Measurements from ENCODE around the gene FOXF1.

GRCh38 chr16:86508028-86508946, 2.0 kb upstream of the FOXF1 start:
- peak in 2 of 3 donors; percentile 13 to 62 for TF ChIP-seq POLR2AphosphoS5 (IDR thresholded peaks at IDR 0.05)
- TF ChIP-seq, protein P1, sequence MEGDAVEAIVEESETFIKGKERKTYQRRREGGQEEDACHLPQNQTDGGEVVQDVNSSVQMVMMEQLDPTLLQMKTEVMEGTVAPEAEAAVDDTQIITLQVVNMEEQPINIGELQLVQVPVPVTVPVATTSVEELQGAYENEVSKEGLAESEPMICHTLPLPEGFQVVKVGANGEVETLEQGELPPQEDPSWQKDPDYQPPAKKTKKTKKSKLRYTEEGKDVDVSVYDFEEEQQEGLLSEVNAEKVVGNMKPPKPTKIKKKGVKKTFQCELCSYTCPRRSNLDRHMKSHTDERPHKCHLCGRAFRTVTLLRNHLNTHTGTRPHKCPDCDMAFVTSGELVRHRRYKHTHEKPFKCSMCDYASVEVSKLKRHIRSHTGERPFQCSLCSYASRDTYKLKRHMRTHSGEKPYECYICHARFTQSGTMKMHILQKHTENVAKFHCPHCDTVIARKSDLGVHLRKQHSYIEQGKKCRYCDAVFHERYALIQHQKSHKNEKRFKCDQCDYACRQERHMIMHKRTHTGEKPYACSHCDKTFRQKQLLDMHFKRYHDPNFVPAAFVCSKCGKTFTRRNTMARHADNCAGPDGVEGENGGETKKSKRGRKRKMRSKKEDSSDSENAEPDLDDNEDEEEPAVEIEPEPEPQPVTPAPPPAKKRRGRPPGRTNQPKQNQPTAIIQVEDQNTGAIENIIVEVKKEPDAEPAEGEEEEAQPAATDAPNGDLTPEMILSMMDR (IDR thresholded peaks at IDR 0.05), result no peak
- peak; percentile 48 for TF ChIP-seq POLR2A (IDR thresholded peaks at IDR 0.05)
